NOMO-1 treated with DMSO at 0.1 percent for 48 hours (cell line): Measurements from ENCODE around the gene GJC2.
A peak's percentile ranks its signal among the peaks of the same experiment; 100 is the strongest.

ENCODE experiments used
- DNase-seq: peaks from one replicate; lab custom pipeline; 2025; ENCODE audit not compliant: unreplicated experiment; lab: John Stamatoyannopoulos, UW

The GJC2 gene

DNA sequence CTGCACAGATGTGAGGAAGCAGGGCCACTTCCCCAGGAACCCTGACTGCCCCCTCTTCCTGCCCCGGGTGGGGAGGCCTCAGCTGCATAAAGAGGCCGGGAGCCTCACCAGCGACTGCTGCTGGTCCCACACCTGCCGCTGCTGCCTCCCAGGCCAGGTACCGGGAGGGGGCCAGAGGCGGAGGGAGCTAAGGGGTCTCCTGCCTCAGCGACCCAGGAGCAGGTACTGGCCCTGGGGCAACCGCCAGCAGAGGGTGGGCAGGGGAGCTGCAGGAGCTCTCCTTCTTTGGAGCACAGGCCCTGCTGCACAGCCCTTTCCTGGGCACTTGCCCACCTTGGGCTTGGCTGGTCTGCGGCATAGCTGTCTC lies 6.8 kb downstream of the GJC2 start:
- DNase-seq, result no peak

DNA sequence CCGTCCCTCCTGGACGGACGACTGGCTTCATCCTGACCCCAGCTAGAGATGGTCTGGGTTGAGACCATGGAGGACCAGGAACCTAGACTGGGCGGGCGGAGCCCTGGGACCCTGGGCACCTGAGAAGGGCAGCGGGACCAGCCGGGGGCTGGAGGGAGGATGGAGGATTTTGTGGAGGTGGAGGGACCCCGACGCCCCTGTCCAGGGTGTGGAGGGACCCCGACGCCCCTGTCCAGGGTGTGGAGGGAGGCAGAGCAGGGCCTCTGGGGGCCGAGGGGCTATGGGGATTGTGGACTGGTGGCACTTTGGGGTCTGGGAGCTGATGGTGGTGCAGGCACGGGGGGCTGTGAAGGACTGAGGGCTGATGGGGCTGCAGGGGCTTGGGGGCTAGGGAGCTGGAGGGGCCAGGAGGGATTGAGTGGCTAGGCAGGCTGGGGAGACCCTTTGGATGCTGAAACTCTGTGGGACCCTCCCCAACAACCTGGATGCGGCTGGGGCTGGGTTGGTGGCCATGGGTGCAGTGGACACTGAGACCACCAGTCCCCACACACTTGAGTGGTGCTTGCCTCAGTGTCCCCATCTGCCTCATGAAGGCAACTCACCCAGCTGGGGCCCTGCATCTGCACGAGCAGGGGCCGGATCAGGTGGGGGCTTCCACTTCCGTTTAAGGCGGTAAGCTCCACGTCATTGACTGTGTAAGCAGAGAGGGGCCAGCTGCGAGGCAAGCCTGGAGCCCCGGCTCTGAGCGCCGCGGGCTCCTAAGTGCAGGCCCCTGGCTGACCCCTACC lies 7.4 kb downstream of the GJC2 start:
- no peak for DNase-seq

DNA sequence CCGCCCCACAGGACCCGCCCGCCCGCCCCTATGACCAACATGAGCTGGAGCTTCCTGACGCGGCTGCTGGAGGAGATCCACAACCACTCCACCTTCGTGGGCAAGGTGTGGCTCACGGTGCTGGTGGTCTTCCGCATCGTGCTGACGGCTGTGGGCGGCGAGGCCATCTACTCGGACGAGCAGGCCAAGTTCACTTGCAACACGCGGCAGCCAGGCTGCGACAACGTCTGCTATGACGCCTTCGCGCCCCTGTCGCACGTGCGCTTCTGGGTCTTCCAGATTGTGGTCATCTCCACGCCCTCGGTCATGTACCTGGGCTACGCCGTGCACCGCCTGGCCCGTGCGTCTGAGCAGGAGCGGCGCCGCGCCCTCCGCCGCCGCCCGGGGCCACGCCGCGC lies 8.0 kb downstream of the GJC2 start:
- no peak for DNase-seq

DNA sequence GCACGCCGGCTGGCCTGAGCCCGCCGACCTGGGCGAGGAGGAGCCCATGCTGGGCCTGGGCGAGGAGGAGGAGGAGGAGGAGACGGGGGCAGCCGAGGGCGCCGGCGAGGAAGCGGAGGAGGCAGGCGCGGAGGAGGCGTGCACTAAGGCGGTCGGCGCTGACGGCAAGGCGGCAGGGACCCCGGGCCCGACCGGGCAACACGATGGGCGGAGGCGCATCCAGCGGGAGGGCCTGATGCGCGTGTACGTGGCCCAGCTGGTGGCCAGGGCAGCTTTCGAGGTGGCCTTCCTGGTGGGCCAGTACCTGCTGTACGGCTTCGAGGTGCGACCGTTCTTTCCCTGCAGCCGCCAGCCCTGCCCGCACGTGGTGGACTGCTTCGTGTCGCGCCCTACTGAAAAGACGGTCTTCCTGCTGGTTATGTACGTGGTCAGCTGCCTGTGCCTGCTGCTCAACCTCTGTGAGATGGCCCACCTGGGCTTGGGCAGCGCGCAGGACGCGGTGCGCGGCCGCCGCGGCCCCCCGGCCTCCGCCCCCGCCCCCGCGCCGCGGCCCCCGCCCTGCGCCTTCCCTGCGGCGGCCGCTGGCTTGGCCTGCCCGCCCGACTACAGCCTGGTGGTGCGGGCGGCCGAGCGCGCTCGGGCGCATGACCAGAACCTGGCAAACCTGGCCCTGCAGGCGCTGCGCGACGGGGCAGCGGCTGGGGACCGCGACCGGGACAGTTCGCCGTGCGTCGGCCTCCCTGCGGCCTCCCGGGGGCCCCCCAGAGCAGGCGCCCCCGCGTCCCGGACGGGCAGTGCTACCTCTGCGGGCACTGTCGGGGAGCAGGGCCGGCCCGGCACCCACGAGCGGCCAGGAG lies 8.6 kb downstream of the GJC2 start:
- no peak for DNase-seq

DNA sequence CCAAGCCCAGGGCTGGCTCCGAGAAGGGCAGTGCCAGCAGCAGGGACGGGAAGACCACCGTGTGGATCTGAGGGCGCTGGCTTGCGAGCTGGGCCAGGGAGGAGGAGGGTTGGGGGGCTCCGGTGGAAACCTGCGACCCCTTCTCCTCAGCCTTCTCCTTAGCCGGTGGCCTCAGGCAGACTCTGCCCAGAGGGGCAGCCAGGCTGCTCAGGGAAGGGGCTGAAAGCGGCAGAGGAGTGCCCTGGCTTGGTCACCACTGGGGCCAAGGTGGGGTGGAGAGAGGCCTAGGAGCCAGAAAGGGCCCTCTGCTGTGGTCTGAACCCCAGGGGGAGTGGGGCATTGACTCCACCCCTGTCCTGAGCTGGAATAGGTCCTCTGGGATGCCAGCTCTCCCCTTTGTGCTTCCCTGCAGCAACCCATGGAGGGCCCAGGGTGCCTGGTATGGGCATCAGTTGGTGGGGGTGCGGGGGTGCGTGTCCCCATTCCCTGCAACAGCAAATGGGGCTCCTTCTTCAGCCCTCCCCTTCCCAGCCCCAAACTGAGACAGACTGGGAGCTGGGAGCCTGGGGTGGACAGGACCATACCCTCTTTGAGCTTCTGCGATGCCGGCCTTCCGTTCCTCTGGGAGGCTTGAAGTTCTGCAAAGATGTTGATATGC lies 9.4 kb downstream of the GJC2 start:
- DNase-seq, result no peak

DNA sequence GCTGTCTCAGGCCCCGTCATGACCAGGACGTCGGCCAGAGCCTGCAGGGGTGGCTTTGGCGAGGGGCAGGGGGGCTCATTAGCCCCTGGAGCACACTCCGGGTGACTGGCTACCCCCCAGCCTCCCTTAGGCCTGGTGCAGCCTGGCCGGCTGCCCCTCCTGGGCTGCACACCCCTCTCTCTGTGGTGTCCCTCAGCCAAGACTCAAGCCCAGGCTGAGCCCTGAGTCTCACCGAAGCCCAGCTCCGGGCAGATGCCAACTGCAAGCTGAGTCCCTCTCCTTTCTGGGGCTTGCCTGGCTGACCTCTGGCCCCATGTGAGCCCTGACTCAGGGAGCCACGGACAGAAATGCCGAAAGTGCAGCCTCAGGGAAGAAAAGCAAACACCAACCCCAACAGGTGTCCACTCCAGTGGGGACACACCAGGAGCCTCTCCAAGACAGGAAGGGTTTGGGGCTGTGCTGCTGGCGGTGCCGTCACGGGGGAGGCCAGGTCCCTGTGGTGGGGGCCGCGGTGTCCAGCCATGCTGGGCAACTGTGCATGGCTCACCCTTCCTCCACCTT lies 10.6 kb downstream of the GJC2 start:
- DNase-seq, result no peak

DNA sequence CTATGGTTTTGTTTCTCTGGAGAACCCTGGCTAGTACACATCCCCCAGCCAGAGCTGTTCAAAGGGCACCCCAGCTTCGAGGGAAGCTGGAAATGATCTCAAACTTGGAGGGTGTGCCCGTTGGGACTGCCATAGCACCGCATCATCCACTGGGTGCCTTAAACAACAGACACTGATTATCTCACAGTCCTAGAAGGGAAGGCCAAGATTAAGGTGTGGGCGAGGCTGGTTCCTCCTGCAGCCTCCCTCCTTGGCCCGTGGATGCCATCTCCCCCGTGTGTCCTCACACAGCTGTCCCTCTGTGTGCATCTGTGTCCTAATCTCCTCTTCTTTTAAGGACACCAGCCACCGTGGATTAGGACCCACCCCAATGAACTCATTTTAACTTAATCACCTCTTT lies 11.6 kb downstream of the GJC2 start:
- DNase-seq, result no peak

DNA sequence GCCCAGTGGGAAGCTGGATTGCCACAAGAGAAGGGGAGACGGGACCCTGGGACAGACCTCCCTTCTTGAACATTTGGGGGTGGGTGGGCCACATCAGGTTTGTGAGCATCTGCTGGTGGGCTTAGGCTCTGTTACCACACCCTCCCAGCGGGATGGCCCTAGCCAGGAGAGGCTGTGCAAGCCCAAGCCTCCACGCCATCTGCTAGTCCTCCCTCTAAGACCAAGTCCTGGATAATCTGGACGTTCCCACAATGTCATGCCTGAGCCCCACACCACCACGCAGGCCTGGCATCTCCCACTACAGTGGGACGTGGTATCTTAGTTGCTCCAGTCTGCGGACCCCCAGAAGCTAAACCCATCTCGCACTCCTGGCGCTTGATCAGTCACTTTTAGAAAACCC lies 12.1 kb downstream of the GJC2 start:
- DNase-seq, result no peak

DNA sequence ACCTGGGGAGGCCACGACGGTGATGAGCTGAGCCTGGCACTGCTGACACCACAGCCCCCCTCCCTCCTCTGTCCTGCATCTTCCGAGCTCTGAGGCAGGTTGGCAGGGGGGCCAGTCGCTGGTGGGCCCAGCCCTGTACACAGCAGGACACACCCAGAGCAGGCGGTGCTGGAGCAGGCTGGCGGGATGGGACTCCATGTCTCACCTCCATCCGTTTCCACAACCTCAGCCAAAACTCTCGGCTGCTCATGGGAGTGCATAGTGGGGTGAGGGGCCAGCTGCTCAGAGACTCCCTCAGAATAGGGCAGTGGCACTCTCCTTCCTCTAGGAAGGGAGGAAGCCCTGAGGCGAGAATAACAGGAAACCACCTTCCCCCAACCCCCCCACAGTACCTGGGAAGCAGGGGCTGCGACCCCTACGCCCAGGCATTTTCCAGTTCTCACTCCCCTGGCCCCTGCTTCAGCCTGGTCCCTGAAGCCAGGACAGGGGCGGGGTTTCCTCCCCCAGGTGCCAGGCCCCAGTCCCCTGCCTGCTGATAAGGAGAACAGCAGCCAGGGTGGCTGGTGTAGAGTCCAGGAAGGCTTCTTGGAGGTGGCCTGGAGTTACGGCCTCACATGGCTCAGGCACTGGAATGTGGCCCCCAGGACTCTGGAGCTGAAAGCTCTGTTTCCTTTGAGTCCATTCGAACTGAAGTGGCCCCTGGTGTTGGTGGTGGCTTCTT lies 12.7 kb downstream of the GJC2 start:
- DNase-seq, result no peak

DNA sequence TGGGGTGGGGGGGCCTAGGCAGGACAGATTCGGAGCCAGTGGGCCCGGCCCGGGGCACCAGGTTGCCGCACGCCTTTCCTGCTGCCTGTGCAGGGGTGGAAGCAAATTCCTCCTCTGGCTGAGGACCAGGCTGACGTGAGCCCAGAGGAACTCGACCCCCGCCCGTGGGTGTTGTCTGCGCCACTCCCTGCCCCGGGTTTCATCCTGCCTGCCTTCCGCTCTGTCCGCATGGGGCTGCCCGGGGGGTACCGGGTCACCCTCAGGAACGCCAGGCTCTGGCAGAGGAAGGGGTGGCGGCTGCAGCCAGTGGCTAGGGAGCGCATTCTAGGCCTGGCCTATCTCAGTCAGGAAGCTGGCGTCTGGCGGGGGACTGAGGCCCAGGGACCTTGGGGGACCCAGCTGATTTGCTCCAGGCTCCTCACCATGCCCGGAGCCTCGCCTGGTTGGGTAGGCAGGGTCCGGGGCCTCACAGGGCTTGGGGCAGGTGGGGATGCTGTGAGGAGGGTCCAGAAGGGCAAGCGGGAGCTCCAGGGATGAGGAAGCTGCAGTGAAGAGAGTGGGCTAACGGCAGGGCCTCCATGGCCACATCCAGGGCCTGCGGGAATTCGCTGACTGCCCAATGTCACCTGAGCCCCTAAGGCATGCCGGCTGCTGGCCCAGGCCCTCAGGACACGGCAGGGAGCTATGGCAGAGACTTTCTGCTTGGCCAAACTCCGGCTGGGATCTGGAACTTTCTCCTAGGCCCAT lies 13.4 kb downstream of the GJC2 start:
- DNase-seq, result no peak

DNA sequence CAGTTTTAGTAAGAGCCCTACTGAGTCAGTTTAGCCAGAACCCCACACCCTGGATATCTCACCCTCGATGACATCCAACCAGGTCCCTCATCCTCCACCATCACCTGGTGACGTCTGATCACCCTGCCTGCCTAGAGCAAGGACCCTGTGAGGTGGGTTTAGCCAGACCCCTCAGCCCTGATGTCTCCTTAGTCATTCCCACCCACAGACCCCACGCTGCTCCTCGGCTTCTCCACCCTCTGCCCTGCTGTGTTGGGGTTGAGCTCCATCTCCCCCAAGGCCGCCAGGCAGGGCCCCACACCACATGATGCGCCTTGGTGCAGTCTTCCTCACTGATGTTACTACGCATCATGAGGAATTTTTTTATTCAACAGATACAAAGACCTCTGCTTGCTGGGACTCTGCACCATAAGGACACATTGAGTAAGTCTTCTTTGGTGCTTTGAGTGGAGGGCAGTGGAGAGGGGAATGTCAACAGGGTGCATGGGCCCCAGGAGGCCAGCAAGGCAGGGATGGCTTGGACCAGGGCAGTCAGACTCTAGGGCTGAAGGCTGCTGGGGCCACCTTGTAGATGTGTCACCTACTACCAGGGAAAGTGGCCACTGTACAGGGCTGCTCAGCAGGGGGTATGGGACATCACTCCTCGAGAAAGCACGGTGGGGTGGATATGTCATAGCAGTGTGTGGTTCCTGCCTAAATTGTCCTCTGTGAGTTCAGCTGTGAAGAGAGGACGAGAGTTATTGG lies 14.2 kb downstream of the GJC2 start:
- DNase-seq, result no peak

DNA sequence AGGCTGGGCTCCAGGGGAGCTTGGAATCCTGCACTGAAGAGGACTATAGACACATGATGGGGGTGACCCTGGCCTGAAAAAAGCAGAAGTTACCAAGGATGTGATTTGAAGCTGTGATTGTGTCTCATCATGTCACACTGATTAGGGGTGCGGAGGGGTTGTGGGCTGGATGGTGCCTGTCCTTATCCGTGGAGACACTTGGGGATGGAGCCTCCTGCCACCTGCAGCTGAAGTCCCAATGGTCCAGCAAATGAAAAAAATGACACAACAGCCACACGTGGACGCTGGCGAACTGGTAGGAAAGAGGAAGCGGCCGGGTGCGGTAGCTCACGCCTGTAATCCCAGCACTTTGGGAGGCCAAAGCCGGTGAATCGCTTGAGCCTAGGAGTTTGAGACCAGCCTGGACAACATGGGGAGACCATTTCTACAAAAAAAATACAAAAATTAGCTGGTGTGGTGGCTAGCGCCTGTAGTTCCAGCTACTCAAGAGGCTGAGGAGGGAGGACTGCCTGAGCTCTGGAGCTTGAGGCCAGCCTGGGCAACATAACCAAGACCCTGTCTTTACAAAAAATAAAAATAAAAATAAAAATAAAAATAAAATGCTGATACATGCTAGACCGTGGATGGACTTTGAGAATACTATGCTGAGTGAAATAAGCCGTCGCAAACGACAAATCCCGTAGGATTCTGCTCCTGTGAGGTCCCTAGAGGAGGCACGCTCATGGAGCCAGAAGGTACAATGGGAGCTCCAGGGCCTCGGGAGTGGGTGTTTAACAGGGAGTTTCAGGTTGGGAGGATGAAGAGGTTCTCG lies 15.0 kb downstream of the GJC2 start:
- DNase-seq, result peak; percentile 81

DNA sequence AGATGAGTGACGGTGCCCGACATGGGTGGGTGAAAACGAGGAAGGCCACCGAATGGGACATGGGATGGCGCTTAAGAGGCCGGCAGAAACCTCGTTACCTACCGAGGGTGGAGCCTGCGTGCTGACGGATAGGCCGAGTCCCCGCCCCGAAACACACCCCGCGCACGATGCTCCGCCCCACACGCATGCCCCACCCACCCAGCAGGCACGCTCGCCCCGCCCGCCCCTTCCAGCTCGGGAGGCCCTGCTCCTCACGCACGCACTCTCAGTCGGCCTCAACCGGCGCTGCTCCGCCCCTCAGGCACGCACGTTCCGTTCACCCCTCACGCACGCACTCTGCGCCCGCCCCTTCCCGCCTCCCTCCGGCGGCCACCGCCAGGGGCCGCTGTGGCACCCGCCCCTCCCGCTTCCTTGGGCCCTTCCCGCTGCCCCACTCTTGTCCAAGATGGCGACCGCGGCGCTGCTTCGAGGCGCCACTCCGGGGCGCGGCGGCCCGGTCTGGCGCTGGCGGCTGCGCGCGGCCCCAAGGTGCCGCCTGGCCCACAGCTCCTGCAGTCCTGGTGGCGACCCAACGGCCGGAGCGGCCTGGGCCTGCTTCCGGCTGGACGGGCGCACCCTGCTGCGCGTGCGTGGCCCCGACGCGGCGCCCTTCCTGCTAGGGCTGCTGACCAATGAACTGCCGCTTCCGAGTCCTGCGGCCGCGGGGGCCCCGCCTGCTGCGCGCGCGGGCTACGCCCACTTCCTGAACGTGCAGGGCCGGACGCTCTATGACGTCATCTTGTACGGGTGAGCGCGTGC lies 15.8 kb downstream of the GJC2 start, which contains the start of gene IBA57:
TSS of gene IBA57 (plus strand) at position 433 of the 798 bp plus-strand sequence. CDS start at position 446, 13 bp downstream.
- peak; percentile 96 for DNase-seq

DNA sequence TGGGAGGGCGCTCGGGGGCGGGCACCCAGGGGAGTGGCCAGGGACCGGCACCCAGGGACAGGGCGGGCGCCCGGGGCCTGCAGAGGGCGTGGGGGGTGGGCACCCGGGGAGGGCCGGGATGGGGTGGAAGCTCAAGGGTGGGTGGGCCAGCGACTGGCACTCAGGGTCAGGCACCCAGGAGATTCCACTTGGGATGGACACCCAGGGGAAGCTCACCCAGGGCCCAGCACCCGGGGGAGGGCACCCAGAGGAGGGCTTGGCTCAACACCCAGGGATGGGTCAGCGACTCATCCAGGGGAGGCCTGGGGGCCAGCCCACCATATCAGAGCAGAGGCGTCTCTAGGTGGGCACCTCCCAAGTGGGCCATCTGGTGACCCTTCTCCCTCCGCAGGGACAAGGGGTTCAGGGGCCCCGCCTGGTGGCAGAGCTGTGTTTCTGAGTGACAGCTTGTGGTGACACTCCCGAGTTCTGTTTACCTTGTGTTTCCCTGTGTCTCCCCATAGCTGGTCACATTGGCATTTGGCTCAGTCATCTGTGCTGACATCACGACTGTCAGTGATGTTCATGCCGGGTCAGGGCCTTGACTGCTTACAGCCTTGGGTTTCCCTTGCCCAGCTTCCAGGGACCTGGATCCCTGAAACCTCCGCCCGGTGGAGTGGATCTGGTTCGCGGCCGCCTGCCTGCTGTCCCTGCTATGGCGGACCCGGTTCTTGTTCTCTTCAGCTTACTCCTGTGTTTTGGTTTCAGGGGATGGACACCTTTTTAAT lies 16.6 kb downstream of the GJC2 start:
- DNase-seq, result peak; percentile 46

DNA sequence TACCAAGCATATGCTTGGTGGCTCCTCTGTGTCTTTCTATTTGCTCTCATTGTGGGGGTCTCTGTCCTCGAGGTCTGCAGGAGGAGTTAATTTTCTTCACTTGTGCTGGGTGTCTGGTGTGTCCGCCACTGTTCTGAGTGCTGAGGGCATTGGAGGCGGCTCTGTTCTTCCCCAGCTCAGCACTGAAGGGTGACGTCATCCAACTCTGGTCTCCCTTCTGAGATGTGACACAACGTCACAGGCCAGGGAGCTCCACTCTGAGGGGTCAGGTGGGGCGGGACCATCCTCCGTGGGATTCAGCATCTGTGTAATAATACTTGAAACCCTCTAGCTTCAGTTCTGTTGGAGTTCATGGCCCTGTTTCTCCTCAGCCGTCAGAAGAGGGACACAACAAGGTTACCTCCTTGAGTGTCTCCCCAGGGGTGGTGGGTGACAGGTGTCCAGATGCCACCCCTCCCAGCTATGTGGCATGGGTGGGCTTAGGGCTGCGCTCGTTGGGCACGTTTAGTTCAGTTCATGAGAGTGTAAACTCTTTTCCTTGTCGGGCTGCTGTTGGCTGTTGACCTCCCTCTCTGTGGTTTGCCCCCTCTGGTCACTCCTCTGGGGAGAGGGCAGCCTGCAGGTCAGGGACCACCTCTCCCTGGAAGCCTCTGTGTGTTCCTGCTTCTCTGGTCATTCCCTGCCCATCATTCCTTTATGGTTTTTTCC lies 19.0 kb downstream of the GJC2 start:
- no peak for DNase-seq

DNA sequence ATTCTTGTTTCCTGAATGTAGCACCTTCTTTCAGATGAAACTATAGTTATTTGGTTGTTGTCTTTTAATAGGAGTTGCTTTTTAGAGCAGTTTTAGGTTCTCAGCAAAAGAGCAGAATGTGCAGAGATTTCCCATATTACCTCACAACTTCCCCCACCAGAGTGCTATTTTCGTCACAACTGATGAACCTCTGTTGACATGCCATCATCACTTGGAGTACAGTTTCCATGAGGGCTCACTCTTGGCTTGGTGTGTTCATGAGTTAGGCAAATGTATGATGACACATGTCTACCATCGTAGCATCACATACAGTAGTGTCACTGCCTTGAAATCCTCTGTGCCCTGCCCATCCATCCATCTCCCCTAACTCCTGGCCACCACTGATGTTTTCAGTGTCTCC lies 19.6 kb downstream of the GJC2 start:
- DNase-seq, result no peak
